Measurements from ENCODE around the gene TSPEAR.
A peak's percentile ranks its signal among the peaks of the same experiment; 100 is the strongest.
"Not testable (repeated sequence)": the region's sequence is repeated elsewhere in the genome, so short reads cannot be mapped to it uniquely, and the experiment has no call there.

Gene TSPEAR

DNA sequence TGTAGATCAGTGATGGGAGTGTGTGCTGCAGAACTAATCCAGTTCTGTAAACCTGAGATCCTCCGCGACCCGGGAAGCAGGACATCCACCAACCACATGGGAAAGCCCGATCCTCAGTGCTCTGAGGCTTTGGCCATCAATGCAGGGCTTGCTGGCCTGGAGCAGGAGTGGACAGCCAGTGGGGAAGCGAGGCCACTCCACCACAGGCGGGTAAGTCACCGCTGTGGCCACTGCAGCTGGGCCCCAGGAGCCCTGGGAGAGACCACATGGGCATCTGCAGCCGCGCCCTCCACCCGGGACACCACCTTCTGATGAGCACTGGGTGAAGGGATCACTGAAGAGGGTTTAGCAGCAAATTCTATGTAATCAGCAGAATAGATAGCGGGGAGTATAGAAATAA lies 30.2 kb downstream of the TSPEAR start:
- no peak for DNase-seq

DNA sequence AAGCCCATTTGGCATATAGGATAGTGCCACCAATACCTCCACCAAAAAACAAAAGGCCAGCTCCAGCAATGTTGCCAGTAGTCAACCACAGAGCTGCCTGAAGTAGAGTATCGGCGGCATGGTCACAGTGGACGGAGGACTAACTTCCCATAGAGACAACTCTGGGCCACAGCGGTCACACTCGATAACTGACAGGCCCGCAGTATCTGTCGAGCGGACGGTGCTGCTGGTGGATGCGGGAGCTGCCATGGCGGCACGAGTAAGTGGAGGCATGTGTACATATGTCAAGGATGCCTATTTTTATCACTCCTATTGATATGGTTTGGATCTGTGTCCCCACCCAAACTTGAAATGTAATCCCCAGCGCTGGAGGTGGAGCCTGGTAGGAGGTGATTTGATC lies 33.5 kb downstream of the TSPEAR start:
- DNase-seq, result no peak

DNA sequence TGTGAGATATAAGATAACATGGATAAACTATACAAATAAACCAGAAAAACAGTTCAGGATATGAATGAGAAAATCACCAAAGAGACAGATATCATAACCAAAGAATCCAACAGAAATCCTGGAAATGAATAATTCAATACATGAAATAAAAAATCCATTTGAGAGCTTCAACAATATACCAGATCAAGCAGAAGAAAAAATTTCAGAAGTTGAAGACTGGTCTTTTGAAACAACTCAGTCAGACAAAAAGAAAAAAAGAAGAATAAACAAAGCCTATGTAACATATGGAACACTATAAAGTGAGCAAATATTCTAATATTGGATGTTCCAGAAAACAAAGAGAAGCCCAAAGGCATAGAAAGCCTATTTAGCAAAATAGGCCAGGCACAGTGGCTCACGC lies 39.5 kb downstream of the TSPEAR start:
- no peak for DNase-seq

DNA sequence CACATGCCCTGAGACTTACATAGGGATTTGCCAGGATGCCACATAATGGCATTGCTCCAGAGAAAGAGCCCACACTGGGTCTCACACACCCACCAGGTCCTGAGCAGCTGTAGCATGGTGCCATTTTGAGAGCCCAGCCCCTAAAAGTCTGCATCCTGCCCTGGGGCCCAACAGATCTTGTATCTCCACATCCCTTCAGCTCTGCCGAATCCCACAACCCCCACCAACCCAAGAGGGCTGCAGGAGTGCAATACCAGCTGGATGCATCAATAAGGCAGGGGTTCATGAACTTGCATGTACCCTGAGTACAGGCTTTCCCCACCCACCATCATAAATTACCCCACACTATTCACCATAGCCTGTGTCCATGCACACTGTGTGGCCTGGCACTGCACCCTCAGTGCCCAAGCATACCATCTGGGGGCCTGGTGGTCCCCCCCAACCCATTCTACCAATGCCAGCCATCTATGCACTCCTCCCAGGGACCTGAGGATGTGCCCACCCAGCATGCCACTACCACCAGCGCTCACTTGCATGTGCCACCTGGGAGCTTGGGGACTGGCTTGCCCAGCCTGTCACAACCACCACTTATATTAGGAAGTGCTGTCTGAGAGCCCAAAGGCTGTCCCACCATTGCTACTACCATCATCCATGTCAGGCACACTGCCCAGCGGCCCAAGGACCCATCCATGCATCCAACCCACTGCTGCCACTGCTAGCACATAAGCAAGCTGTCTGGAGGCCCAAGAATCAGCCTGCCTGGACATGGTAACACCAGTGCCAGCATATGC lies 40.5 kb downstream of the TSPEAR start:
- DNase-seq, result no peak

DNA sequence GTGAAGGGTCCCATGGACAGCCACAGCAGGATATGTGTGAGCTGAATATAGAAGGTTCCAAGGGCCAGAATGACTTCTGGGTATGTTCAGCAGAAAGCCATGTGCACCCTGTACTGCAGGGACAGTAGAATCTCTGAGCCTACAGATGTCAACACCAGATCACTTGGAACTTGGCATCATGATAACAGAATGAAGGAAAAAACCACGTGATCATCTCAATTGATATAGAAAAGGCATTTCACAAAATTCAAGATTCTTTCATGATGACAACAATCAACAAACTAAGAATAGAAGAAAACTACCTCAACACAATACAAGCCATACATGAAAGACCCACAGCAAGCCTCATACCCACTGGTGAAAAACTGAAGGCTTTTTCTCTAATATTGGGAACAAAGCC lies 43.8 kb downstream of the TSPEAR start:
- DNase-seq, result no peak

DNA sequence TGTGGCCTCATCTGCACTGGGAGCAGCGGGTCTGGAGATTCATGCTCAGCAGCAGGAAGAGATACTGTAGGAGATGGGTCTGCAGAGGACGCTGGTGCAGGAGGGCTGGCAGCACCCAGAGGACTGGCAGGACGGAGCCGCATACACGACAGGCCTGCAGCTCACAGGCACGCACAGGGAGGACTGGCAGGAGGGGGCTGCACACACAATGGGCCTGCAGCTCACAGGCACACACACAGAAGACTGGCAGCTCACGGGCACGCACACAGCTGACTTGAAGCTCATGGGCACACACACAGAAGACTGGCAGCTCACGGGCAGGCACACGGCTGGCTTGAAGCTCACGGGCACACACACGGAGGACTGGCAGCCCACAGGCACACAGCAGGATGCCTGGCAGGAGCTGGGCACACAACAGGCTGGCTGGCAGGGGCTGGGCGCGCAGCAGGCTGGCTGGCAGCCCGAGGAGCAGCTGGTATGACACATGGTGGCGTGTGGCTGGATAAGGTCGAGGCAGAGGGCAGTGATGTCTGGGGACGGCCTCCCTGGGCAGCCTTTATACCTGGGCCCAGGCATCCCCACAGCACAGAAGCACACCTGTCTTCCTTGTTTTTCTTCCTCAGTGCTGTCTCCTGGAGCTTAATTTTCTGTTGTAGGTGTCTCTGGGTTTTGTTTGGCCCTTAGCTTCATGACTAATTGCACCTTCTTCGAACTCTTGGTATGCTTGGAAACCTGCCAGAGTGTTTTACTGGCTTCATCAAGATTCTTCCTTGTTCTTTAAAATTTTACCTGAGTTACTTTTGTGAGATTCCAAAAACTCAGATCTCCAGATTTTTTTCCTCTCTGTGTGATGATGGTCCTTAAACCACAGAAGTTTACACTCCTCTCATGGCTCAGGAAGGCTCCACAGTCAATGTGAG lies 44.7 kb downstream of the TSPEAR start, which contains the start of gene KRTAP12-2:
TSS of gene KRTAP12-2 (minus strand) at position 527 of the 920 bp plus-strand sequence. CDS start at position 486, 41 bp downstream.
- DNase-seq, result no peak

DNA sequence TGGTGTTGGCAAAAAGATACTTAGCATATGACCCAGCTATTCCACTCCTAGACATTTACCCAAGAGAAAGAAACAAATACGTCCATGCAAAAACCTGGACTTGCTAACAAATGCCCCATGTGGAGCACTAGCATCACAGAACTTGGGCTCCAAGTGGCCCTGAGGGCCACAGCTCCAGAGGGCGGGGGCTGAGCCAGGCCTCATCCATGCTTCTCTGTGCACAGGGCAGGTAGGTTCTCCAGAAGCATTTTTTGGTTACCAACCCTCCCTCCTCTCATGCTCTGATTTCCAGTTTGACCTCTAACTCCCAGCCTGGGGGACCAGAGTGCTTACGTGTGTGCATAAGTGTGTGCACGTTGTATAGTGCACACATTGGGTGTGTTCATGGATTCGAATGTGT lies 46.7 kb downstream of the TSPEAR start:
- no peak for DNase-seq

DNA sequence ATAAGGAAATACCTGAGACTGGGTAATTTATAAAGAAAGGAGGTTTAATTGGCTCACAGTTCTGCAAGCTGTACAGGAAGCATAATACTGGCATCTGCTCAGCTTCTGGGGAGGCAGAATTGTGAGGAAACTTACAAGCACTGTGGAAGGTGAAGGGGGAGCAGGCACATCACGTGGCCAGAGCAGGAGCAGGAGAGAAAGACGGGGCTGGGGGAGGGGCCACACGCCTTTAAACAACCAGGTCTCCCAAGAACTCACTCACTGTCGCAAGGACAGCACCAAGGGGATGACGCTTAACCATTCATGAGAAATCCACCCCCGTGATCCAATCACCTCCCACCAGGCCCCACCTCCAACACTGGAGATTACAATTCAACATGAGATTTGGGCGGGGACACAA lies 49.8 kb downstream of the TSPEAR start:
- not testable (repeated sequence) for DNase-seq

DNA sequence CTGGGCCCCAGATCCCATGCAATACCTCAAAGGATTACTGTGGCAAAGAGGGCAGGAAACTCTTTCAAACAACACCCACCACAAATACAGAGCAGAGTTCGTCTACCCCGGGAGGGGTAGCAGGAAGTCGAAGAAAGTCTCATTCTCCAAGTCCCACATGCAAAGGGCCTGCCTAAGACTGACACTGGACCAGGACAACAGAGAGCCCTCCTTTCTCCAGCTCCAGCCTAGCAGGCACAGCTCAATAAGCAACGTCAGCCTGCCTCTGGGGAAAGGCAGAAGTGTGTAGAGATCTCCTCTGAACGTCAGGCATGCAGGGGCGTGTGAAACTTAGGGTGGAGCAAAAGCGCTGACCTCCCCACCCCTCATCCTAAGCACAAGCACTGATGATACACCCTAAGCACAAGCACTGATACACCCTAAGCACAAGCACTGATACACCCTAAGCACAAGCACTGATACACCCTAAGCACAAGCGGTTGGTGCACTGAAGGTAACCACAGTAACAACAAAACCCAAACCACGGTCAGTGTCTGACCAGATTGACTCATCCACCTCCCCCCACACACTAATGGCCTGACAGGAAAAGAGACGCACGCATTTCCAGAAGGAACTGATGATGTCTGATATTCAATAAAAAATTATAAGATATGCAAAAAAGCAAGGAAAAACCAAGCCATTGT lies 52.3 kb downstream of the TSPEAR start:
- peak; percentile 27 for DNase-seq

DNA sequence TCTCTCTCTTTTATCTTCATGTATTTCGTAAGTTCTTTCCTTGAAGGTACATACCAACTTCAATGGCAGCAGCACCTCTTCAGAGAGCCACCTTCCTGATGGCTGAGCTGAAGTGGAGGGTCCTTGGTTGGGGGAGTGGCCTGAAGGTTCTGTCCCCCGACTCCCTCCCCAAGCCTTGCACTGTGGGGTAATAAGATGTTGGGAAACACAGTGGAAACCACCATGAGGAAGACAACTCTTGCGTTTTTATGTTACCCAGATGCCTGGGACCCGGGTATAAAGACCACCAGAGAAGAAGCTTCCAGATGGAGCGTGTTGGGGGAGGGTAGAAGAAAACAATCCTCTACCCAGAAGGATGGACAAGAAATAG lies 52.8 kb downstream of the TSPEAR start:
- DNase-seq, result no peak

DNA sequence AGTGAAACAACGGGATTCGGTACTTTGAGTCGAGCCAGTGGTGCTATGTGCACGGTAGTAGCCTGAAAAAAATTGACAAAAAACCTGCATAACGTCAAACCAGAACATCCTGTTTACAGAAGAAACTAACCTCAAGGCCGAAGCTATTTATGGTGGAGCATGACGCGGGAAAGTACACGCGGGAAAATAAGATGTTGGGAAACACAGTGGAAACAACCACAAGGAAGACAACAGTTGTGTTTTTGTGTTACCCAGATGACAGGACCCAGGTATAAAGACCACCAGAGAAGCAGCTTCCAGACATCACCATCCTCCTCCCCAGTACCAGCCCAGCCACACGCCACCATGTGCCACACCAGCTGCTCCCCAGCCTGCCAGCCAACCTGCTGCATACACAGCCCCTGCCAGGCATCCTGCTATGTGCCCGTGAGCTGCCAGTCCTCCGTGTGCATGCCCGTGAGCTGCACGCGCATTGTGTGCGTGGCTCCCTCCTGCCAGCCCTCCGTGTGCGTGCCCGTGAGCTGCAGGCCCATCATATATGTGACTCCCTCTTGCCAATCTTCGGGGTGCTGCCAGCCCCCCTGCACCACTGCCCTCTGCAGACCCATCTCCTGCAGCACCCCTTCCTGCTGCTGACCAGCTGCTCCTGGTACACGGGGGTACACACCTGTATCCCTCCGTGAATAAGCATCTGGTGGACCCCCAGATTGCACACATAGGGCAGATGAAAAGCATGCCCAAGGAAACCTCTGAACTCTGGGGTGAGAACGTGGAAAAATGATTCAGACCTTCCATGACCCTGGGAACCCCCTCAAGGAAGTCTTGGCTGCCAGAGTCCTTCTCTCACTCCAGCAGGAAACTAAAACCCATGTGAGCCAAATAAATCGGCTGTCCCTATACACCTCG lies 53.5 kb downstream of the TSPEAR start, which contains the start of gene KRTAP12-3:
TSS of gene KRTAP12-3 (plus strand) at position 298 of the 906 bp plus-strand sequence. CDS start at position 346, 48 bp downstream.
- DNase-seq, result peak; percentile 73

DNA sequence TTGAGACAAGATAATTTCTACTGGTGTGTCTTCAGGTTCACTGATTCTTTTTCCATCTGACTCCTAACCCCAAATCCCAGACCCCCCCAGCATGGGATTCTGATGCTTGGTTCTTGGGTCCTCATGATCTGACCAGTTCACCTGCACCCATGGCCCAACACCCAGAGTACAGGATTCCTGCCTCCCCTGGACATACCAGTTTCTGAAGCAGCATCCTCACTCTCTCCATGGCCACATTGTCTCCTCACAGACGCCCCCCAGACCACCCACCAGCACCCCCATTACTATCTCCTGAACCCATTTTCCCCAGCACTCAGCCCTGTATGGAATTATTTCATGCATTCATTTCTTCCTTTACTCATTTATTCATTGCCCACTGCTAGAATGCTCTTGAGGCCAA lies 54.5 kb downstream of the TSPEAR start:
- DNase-seq, result no peak

DNA sequence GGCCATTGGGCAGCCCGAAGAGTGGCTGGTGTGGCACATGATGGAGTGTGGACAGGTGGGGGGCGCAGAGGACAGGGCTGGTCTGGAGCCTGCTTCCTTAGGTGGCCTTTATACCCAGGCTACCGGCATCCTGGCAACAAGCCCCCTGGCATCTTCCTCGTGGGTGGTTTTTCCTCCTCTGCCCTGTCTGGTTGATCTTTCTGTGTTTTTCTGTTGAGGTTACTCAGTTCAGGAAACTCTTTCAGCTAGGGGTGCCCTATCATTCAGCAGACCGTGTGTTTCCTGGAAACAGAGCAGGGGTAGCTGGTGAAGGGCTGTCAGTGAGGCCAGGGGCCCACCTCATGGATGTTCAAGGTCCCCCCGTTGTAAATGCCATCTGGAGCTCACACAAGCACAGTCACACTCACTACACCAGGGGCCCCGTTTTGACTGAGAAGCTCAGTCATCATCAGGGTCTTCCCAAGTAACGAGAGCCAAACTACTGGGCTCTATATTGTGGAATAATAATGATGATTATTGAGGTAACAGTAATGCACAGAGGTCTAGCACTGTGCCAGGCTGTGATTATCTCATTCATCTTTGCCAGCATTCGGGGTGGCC lies 56.7 kb downstream of the TSPEAR start, which contains the start of gene KRTAP12-4:
TSS of gene KRTAP12-4 (minus strand) at position 84 of the 600 bp plus-strand sequence. CDS start at position 39, 45 bp downstream.
- DNase-seq, result no peak

DNA sequence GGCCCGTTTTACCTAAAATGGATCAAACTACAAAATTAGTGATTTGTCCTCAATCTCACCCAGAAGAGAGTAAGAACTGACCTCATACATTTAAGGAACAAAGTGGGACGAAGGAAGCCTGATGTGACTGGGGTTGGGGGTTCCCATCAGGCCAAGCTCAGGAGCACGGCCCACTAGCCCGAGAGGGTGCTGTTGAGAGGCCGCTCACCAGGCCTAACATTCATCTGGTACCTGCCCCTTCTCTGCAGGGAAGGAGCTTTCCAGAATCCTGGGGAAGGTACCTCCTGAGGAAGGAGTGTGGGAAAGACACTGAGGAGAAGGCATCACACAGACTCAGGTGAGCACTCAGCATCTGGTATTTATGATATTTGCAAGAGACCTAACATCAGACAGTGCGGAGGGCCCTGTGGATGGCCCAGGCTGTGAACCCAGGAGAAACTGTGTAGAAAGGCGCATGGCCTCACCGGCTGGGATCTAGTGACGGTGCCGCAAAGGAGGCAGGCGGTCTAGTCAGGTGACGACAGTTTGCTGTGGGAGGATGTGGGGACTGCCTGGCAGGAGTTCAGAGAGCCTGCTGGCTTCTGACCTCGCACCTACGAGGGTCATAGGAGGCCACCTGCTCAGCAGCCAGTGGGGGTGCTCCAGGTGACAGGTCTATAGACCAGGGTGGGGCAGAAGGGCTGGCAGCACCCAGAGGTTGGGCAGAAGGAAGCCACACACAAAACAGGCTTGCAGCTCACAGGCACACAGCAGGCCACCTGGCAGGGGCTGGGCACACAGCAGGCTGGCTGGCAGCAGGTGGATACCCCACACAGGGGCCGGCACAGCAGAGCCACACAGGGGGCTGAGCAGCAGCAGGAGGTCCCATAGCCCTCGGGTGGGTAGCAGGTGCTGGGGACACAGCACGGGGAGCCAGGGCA lies 57.5 kb downstream of the TSPEAR start:
- DNase-seq, result peak; percentile 56

DNA sequence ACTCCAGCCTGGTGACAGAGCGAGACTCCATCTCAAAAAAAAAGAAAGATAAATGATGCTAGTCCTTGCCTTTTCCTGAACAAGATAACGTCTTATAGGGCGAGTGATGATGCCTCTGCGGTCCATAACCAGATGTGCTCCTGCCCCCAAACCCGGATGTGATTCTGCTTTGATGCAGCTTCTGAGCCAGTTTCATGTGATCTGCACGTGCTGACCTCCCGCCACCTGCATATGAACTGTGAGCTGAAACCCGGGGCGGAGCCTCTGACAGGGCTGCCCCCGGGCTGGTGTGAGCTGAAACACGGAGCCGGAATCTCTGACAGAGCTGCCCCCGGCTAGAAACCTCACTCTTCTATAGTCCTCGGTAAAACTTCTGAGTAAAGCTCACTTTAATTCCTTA lies 58.2 kb downstream of the TSPEAR start:
- no peak for DNase-seq

DNA sequence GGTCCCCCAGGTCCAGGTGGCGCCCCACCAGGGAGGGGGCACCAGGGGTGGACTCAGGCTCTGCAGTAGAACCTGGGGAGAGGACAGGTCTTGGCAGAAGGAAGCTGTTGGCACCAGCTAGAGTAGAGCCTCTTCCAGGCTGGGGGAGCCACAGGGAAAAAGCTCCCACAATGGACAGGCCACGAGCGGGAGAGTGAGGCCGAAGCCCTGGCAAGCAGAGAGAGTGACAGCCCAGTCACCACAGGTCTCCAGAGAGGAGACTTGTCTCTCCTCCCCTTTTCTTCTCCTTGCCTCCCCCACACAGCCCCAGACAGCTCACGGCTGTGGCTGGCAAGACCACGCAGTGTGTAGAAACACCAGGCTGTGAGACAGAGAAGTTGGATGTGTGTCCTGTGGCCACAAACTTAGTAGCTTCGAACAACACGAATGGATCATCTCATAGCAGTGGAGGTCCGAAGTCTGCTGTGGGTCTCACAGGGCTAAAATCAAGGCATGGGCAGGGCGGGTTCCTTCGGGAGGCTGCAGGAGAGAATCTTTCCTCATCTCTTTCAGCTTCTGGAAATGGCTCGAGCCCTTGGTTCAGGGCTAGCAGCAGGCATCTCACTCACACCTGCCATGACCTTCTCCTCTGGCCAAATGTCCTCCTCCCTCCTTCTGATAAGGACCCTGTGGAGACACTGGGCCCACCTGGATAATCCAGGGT lies 60.2 kb downstream of the TSPEAR start:
- no peak for DNase-seq

DNA sequence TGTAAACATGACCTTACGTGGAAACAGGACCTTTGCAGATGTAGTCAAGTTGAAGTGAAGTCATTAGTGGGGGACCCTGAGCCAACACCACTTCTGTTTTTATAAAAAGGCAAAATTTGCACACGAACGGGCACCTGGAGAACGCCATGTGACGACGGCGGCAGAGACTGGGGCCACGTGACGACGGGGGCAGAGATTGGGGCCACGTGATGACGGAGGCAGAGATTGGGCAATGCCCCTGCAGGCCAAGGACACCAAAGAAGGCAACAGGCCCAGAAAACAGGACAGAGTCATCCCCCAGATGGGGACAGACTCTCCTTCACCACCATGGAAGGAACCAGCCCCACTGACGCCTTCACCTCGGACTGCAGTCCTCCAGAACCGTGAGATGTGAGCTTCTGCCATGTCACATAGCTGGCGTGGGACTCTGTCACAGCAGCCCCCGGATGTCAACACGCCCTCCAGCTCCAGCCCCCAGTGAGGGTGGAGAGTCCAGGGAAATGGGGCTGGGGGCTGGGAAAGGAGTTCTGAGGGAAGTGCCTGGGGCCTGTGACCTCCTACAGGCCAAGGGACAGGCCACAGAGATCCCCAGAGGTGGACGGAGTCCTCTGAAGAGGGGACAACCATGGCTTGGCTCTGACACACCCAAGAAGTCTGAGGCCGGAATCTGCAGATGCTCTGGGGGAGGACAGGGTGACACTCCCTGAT lies 61.0 kb downstream of the TSPEAR start:
- no peak for DNase-seq

DNA sequence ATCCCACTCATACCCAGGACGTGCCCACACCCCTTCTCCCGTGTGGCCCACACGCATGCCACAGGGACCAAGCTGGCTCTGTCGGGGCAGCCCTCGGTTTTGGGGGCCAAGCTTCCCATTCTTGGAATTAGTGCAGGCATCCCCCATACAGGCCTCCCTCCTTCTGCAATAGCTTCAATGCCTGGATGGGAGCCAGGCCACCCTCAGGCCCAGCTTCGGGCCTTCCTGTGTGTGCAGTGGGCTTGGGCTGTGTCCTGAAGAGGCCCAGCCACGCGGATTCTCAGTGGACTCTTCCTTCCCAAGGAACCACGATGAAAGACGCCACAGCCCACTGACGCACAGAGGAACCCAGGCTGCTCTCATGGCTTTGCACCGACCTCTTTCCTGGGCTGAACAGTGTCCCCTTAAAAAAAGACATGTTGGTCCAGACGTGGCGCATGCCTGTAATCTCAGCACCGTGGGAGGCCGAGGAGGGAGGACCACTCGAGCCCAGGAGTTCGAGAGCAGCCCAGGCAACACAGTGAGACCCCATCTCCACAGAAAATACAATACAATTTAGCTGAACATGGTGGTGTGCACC lies 61.8 kb downstream of the TSPEAR start:
- no peak for DNase-seq
